NCI-H345 treated with DMSO at 0.1 percent for 48 hours (cell line): ENCODE data around the gene SLC35F3.

Source experiments
- DNase-seq: peaks from one replicate; lab custom pipeline; 2025; ENCODE audit not compliant: unreplicated experiment; lab: John Stamatoyannopoulos, UW

Gene SLC35F3

GRCh38 chr1:234019387-234019786 lies 114.9 kb downstream of the SLC35F3 start:
- no peak for DNase-seq

DNA sequence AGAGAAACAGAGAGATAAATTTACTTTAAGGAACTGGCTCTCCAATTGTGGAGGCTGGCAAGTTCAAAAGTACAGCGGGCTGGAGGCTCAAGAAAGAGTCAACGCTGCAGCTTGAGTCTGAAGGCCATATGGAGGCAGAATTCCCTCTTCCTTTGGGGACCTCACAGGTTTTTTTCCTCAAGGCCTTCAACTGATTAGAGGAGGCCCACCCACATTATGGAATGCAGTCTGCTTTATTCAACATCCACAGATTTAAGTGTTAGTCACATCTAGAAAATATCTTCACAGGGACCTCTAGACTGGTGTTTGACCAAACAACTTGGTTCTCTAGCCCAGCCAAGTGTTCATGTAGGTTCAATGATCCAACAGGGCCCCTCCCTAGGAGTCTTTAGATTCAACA lies 117.8 kb downstream of the SLC35F3 start:
- no peak for DNase-seq

DNA sequence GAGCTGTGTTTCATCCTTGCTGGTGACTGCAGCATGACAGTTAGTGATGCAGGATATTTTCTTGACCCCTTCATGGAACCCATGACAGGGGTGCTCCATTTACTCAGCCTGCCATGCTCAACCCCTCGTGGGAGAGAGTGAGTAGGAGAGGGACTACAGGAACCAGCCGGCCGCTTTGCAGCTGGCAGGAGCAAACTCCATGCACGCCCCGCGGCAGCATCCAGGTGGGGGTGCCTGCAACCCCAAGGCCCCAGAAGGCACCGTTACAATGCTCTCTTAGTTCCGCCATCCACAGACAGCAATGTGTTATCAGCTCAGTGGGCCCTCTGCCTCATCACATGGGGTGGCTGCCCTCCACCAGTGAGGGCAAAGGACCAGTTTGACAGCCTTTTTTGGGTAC lies 135.1 kb downstream of the SLC35F3 start:
- no peak for DNase-seq

- no peak for DNase-seq
Measured at GRCh38 chr1:234040446-234041317, 136.2 kb downstream of the SLC35F3 start.

DNA sequence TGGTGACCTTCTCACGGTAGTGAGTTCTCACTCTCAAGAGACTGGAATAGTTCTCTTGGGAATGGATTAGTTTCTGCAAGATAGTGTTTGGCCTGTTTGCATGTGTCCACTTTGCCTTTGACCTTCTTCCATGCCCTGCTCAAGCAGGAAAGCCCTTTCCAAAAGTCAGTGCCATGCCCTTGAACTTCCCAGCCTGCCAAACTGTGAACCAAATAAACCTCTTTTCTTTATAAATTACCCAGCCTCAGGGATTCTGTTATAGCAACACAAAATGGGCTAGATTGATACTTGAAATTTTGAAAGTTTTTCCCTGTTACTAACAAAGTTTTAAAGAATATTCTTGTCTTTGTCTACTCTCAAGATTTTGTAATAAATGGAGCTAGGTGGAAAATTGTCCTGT lies 139.6 kb downstream of the SLC35F3 start:
- DNase-seq = no peak

DNA sequence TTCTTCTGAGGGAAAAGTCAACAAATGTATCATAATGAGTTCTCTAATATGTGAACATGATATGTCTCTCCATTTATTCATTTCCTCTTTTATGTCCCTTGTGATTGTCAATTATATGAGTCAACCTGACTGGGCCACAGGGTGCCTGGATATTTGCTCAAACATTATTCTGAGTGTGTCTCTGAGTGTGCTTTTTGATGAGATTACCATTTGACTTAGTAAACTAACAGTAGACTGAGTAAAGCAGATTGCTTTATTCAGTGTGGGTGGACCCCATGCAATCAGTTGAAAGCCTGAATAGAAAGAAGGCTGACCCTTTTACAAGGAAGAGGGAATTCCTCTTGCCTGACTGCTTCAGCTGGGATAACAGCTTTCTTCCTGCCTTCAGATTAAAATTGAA lies 142.6 kb downstream of the SLC35F3 start:
- no peak for DNase-seq

DNA sequence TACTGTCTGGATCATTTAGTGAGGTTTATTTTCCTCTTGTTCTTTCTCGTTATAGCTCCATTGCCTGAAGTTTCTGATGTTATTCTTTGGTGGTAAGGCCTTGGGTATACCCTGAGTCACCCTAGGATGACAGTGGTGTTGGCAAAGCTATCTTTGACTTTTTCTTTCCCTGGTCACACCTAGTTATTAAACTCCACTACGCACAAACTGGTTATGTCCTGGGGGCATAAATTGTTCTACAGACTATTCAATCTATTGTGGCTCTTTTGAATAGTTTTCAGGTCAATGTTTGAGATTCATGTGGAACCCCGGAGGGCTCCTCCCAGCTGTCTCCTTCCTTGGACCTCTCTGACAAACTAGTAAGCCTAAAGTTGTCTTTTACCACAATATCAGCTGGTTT lies 157.7 kb downstream of the SLC35F3 start:
- no peak for DNase-seq

- DNase-seq = peak; percentile 5
Measured at GRCh38 chr1:234065794-234066447, 161.4 kb downstream of the SLC35F3 start.

DNA sequence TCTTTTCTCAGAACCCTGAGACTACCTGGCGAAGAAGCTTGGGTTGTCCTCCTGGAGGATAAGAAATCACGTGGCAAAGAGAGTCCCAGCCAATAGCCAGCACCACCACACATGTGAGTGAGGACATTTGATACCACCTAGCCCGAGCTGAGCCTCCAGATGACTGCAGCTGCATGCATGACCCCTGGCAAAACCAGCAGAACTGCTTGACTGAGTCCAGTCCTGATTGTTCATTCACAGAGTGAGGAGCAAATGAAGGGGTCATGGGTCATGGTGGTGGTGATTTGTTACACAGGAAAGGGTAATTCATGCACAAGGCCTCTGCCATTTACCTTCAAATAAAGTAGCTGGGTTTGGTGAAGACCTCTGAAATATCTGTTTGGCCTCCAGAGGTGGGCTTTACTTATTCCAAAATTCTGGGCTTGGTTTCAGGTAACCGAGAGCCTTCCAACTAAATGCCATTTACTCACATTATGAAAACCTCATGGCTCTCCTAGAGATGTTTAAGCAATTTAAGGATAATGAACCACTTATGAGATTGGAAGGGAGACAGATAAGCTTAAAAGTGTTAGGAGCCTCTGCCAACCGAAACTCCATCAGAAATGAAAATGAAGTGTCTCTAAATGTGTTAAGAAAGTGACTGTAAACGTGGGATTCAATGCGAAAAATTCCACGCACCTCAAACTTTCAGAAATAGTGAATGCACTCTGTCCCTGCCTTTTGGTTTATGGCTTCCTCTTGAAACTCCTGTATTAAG lies 163.3 kb downstream of the SLC35F3 start:
- no peak for DNase-seq

GRCh38 chr1:234069760-234070159 lies 165.3 kb downstream of the SLC35F3 start:
- DNase-seq = no peak

- DNase-seq = no peak
Measured at GRCh38 chr1:234072793-234073192, 168.3 kb downstream of the SLC35F3 start.

- no peak for DNase-seq
Measured at GRCh38 chr1:234078143-234078542, 173.7 kb downstream of the SLC35F3 start.

DNA sequence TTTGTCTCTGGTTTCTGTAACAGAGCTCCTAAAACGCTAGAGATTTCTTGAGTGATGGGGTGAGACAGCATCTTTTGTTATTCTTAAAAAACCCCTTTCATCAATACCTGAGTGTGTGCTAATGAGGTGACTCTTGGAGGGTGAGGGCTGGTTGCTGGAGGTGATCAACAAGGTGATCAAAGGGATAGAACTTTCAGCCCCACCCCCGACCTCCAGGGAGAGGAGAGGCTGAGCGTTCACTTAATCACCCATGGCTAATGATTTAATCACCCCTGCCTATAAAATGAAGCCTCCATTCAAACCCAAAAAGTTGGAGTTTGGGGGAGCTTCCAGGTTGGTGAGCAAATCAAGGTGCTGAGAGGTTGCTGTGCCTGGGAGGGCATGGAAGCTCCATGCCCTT lies 175.4 kb downstream of the SLC35F3 start:
- no peak for DNase-seq

DNA sequence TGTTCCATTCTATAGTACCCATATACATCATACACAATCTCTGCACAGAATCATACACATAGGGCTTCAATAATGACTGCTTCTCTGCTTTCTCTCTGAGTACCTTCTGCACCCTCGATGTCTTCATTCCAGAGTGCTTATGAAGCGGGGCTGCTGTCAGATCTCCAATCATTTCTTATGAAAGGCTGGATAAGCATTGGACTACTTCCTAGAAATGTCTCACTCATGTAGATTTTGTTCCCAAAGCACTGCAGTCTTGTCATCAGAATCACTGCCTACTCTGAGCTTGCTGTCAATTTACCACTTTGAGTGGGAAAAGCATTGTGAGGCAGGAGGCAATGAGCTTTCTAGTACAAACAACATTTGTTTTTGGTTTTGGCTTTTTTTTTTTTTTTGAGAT lies 179.0 kb downstream of the SLC35F3 start:
- no peak for DNase-seq

GRCh38 chr1:234089396-234089795 lies 184.9 kb downstream of the SLC35F3 start:
- no peak for DNase-seq

- no peak for DNase-seq
Measured at GRCh38 chr1:234090212-234091064, 186.0 kb downstream of the SLC35F3 start.

GRCh38 chr1:234091065-234091401 lies 186.6 kb downstream of the SLC35F3 start:
- no peak for DNase-seq

GRCh38 chr1:234091876-234092275 lies 187.4 kb downstream of the SLC35F3 start:
- no peak for DNase-seq

DNA sequence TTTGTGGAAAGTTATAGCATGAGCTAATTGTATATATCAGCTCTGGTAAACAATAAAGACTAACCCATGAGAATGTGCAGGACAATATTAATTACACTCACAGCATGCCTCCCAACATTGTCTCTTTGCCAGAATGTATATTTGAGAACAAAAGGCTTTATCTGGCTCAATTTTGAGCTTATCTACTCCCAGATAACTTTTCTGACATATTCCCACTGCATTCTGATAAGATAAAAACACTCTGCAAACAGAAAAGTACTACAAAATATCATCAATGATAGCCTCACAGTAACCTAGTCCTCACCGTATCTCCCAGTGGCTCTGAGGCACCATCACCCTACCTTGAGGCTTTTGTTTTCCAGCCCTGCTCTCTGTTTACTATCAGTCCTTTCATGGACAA lies 188.6 kb downstream of the SLC35F3 start:
- no peak for DNase-seq

DNA sequence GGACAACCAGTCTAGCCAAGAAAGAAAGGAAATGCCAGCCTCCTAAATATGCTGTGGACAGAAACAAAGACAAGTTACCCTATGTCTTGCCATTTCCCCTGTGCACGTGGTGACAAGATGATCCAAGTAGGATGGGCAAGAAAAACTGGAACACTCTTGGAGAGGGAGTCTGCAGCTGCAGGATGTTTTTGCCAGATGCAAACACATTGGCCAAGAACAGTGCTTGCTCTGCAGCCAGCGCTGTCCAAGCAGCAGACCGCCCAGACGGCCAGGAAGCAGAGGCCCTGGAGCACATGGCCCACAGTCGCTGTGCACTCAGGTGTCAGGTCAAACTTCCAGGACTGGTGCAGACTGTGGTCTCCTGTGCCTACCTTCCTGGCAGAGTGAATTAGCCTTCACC lies 189.3 kb downstream of the SLC35F3 start:
- no peak for DNase-seq

DNA sequence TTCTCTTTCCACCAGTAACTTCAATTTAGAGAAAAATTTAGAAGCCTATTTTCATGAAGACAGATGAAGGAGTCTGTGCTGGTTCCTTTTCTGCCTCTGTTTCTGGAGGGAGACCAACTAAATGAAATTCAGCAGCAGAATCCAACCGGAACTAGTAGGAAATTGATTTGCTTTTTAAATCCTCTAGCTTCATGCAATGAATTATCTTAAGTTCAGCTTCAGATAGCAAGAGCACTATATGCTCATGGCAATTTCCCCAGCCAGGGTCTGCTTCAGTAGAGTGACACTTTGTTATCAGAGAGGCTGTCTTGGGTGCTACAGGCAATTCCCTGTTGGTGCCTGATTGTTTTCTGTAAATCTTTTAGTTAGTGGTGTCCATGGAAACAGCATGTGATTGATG lies 189.7 kb downstream of the SLC35F3 start:
- DNase-seq = no peak
